Measurements from ENCODE around the gene EHD3.

DNA sequence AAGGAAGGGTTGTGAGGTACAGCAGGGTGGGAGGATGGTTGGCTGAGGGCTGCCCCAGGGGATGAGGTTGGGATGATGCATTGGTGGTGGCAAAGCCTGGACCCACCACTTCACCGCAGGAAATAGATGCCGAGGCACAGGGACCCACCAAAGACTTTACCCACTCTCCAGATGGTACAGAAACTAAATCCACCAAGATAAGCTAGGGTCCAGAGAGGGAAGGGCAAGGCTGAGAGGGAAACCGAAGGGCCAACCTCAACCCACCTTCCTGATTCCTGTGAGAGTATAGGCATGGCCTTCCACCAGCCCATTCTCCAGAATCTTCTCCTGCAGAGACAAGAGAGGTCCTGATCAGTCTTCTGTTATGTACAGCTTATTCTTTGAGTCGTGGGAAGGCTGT is 34.7 kb upstream of the EHD3 start:
- TF ChIP-seq, protein P1, sequence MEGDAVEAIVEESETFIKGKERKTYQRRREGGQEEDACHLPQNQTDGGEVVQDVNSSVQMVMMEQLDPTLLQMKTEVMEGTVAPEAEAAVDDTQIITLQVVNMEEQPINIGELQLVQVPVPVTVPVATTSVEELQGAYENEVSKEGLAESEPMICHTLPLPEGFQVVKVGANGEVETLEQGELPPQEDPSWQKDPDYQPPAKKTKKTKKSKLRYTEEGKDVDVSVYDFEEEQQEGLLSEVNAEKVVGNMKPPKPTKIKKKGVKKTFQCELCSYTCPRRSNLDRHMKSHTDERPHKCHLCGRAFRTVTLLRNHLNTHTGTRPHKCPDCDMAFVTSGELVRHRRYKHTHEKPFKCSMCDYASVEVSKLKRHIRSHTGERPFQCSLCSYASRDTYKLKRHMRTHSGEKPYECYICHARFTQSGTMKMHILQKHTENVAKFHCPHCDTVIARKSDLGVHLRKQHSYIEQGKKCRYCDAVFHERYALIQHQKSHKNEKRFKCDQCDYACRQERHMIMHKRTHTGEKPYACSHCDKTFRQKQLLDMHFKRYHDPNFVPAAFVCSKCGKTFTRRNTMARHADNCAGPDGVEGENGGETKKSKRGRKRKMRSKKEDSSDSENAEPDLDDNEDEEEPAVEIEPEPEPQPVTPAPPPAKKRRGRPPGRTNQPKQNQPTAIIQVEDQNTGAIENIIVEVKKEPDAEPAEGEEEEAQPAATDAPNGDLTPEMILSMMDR (IDR thresholded peaks at IDR 0.05; ENCODE audit: insufficient read depth, low read depth, low read length), result no peak
- TF ChIP-seq EZH2 (IDR thresholded peaks at IDR 0.05; ENCODE audit: insufficient read depth, low read length), result no peak
